HG03025 (cell line): ENCODE data around the gene OVOL2.

Source experiments
- ATAC-seq: cut with Tn5 transposase; IDR thresholded peaks from one replicate; pipeline ENCODE4 v1.9.1; 2021; ENCODE audit warnings: mild to moderate bottlenecking, moderate library complexity; ENCODE audit not compliant: unreplicated experiment, low FRiP score

Gene OVOL2

GRCh38 chr20:18018100-18018499 lies 39.6 kb downstream of the OVOL2 start:
- ATAC-seq: no peak

GRCh38 chr20:18016772-18017171 lies 40.9 kb downstream of the OVOL2 start:
- ATAC-seq: no peak

GRCh38 chr20:18014411-18014810 lies 43.3 kb downstream of the OVOL2 start:
- no peak for ATAC-seq

GRCh38 chr20:18012901-18013300 lies 44.8 kb downstream of the OVOL2 start:
- no peak for ATAC-seq

GRCh38 chr20:18011951-18012645 lies 45.6 kb downstream of the OVOL2 start:
- ATAC-seq: no peak

DNA sequence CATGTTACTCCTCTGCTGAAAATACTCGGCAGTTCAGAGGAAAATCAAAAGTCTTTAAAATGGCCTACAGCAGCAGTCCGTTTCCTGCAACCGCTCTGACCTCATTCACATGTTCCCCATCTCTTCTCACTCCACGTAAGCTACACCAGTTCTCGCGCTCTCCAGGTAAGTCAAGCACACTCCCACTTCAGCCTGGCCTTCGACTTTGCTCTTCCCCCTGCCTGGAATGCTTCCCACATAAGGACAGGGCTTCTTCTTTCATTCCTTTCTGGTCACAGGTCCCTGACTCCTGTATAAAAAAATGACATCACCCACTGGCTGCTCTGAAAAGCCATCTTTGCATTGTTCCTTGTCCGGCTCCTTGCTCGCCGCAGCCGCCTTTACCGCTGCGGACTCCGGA lies 46.2 kb downstream of the OVOL2 start:
- no peak for ATAC-seq

- no peak for ATAC-seq
Observed at GRCh38 chr20:18009116-18009515, 48.6 kb downstream of the OVOL2 start.

DNA sequence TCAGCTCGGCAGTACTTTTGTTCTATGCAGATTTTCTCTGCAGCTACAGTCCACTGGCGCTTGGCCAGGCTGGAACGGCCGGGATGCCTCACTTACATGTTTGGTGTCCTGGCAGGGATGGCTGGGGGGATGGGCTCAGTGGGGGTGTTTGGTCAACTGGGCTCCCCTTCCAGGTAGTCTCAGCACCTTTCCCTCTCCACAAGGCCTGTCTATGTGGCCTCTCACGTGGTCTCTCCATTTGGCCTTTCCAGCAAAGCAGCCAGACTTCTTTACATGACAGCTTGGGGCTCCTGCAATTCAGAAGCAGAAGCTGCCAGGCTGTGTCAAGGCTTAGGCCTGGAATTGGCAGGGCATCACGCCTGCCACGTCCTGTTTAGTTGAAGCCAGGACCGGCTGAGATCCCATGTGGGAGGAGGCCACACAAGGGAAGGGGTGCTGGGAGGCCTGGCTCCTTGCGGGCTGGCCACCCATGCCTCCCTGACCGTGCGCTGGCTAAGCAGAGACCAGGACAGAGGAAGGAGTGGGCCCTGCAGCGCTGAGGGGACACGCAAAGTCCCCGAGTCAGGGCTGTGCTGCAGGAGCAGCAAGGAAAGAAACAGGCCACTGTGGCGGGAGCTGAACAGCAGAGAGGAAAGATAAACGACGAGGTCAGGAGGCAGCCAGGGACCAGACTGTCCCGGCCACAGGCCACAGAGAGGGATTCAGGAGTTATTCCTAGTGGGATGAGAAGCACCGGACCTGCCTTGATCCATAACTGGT lies 50.0 kb downstream of the OVOL2 start:
- no peak for ATAC-seq

GRCh38 chr20:18006684-18007083 lies 51.0 kb downstream of the OVOL2 start:
- ATAC-seq: no peak

DNA sequence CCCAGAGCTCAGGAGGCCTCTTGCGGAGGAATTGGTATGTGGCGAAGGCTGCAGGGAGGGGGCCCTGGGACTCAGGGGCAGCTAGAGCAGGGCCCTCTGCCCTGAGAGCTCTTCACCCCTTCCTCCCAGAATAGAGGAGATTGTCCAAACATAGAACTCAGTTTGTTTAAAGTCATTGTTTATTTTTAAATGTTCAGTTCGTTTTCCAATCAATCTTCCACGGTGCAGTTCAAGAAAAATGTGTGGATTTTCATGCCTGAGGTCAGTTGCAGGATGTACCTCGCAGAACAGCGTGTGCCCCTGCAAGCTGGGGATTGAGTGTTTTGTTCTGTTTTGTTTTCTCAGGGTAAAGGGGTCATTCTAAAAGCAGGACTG lies 51.7 kb downstream of the OVOL2 start:
- ATAC-seq: no peak

DNA sequence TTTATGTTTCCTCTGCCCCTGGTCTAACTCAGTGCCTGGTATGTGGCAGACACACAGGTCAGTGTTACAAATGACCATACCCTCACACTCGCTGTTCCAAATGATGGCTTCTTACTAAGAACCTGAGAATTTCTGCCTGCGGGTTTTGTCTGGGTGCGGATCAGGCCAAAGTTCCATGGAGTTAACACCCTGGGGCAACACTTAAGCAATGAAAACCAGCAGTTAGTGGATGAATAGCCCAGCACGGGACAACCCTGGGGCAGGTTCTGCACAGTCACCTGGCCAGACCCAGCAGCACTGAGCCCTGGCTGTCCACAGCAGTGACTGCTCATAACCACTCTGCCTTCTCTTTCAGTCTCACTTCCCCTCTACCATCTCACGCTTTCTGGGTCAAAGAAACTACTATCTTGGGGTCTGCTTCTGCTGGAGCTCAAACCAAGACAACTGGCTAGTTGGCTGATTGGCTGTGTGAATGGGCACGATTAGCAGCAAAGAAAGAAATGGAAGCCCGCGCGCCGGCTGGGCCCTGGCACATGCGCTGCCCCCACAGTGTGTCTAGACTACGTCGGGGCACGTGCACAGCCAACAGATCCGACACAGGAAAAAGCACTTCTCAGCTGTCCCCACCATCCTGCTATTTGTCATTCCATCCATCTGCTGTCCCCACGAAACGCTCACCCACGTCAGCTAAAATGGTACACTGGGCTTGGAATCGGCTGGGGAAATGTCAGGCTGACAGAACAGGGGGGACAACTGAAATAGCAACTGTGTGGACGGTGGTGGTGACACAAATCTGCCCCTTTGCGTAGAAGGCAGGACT lies 52.3 kb downstream of the OVOL2 start:
- peak; percentile 95 for ATAC-seq

DNA sequence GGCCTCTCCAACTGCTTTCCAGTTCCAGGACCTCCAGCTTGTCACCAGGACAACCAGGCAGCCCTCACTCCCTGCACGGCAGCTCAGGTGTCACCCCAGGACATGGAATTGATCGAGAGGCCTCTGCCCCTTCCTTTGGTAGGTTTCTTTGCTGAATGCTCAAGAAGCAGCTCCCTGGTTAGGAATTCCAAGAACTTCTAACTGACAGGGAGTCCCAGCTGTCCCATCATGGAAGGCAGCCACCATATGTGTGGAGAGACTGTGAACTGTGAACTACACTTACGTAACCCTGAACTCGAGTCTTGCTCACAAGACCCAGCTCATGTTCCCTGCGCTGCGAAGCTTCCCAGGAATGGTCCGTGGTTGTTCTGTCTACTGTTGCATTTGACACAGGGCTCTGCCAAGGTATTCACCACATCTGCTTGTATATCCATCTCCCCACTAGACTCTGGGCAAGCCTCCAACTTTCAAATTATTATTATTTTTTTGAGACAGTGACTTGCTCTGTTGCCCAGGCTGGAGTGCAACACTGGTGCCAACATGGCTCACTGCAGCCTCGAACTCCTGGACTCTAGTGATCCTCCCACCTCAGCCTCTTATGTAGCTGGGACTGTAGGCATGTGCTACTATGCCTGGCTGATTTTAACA lies 53.2 kb downstream of the OVOL2 start:
- no peak for ATAC-seq

GRCh38 chr20:18003897-18004296 lies 53.8 kb downstream of the OVOL2 start:
- ATAC-seq: no peak

GRCh38 chr20:18001131-18001921 lies 56.4 kb downstream of the OVOL2 start:
- ATAC-seq: no peak

GRCh38 chr20:17999566-17999965 lies 58.1 kb downstream of the OVOL2 start:
- no peak for ATAC-seq

DNA sequence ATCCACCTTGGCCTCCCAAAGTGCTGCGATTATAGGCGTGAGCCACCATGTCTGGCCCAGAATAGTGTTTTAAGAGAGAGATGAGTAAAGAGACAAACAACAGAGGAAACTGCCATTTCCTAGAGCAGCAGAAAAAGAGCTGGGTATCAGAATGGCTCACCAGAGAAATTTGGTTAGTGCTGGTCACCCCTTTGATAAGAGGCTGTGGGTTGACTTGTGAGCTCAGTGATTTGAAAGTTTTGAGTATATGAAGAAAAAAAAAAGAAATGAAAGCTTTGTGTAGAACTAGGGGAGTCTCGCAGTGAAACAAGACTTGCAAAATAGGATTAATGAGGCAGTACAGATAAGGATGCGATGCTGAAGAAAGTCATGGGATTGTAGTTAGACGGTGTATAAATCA lies 59.3 kb downstream of the OVOL2 start:
- no peak for ATAC-seq

GRCh38 chr20:17995967-17996819 lies 61.5 kb downstream of the OVOL2 start:
- ATAC-seq: no peak

DNA sequence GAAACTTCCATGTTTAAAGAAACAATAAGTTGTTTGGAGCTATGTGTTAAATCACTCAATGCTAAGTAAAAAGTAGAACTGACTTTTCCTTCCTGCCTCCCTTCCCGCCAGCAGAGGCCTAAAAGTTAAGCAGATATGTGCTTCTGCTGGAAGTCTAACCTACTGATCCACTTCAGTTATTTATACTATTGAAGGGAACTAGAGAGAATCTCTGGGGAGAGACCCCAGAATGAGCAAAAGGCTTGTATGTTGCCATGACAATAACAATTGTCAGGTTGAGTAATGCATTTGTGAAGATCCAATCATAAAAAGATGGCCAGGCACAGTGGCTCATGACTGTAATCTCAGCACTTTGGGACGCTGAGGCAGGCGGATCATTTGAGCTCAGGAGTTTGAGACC lies 64.2 kb downstream of the OVOL2 start:
- no peak for ATAC-seq

DNA sequence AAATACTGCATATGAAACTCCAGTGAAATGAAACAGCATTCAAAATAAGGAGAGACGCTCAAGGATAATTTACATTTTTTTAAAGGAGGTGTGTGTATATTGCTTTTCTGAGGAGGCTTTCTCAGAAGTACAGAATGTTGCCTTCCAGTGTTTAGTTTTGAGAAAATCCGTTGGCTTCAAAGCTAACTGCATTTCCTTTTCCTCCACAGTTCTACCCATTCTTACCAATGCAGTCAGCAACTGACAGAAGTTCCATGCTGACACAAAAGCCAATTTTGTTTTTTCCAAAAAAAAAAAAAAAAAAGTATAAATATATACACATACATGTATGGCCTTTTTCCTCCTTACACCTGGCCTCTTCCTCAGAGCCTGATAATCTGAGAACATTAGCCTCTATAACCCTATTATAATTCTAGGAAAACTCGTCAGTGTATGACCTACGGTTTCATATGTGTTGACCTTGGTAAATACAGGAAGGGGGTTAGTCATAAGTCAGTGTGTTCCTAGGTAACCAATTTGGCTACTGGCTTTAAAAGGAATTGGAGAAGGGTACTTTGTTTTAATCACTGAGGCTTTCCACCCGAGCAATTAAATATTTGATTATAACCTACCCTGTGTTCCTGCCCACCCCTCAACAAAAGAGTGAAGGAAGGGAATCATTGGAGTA lies 64.7 kb downstream of the OVOL2 start:
- ATAC-seq: no peak
